Endothelial cell of umbilical vein (primary cell): ENCODE results near the gene ADARB2.

Source experiments
- CTCF ChIP-seq, 2 donors: IDR thresholded peaks; 1 replicate in 1 of 2; 2 replicates in 1 of 2; pipeline ENCODE4 v1.5.1; 2011; ENCODE audit warnings: low read length in 2 of 2, mild to moderate bottlenecking in 2 of 2, moderate library complexity in 2 of 2, control low read depth in 1 of 2, inconsistent platforms in 1 of 2, low read depth in 1 of 2; ENCODE audit not compliant: insufficient read depth in 1 of 2; ENCODE audit errors: extremely low read depth in 1 of 2
- JUN ChIP-seq: IDR thresholded peaks from 2 replicates; pipeline ENCODE4 v1.6.1; 2011; ENCODE audit warnings: borderline replicate concordance, low read depth; ENCODE audit not compliant: insufficient read length, insufficient read depth
- POLR2A ChIP-seq: IDR thresholded peaks from 2 replicates; pipeline ENCODE4 v1.6.1; 2012; ENCODE audit warnings: low read depth, mild to moderate bottlenecking, control low read depth, low read length

GRCh38 chr10:1498746-1499358 is 238.5 kb downstream of the ADARB2 start:
- TF ChIP-seq CTCF (IDR thresholded peaks at IDR 0.05; ENCODE audit: extremely low read depth in 1 of 2, insufficient read depth in 1 of 2, low read depth in 1 of 2, low read length in 2 of 2) = no peak
- no peak for TF ChIP-seq POLR2A
- TF ChIP-seq JUN = no peak
